Sigmoid colon (tissue), 4 donors: ENCODE data around the gene BCAR3.

Source experiments
- POLR2A ChIP-seq, 2 donors: fragments of 450-650 bp; IDR thresholded peaks; one replicate each; pipeline ENCODE4 v1.6.1; 2016; ENCODE audit warnings: antibody characterized with exemption in 2 of 2, mild to moderate bottlenecking in 2 of 2, moderate library complexity in 2 of 2
- POLR2AphosphoS5 ChIP-seq, 4 donors: sonication (generic); formaldehyde crosslinking; IDR thresholded peaks; one replicate each; pipeline ENCODE4 v1.6.1; 2017; ENCODE audit warnings: antibody characterized with exemption in 4 of 4
- TF ChIP-seq, protein P1 (sequence below), 4 experiments: fragments of 450-650 bp in 3 of 4; fragments of 200-600 bp in 1 of 4; IDR thresholded peaks; one replicate each; pipeline ENCODE4 v1.5.1; 2016 to 2019; ENCODE audit warnings: antibody characterized with exemption in 4 of 4, mild to moderate bottlenecking in 3 of 4, moderate library complexity in 2 of 4

DNA sequence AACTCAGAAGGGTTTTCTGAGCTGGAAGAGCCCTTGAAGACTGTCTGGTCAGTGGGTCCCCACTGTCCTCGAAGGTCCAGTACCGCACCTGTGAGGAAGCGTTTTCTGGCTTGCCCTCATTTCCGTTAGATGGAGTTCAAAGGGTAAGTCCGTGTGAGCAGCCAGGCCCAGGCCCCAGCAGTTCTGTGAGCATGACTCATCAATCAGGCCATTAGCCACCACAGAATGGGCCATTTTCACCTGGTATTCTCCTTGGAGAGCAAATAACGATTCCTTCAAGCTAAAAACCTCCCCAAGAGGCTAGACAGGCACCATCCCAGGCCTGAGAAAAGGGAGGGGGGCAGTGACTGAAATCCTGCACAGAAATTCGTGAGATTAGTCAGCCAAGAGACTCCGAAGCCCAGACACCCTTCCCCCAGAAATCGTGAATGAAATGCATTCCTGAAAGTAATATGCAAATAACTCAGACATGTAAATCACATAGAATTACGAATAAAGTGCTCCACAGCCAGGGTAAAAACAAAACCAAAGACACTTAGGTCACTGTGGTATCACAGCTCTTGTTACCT lies 66.0 kb downstream of the BCAR3 start:
- TF ChIP-seq, protein P1, sequence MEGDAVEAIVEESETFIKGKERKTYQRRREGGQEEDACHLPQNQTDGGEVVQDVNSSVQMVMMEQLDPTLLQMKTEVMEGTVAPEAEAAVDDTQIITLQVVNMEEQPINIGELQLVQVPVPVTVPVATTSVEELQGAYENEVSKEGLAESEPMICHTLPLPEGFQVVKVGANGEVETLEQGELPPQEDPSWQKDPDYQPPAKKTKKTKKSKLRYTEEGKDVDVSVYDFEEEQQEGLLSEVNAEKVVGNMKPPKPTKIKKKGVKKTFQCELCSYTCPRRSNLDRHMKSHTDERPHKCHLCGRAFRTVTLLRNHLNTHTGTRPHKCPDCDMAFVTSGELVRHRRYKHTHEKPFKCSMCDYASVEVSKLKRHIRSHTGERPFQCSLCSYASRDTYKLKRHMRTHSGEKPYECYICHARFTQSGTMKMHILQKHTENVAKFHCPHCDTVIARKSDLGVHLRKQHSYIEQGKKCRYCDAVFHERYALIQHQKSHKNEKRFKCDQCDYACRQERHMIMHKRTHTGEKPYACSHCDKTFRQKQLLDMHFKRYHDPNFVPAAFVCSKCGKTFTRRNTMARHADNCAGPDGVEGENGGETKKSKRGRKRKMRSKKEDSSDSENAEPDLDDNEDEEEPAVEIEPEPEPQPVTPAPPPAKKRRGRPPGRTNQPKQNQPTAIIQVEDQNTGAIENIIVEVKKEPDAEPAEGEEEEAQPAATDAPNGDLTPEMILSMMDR (IDR thresholded peaks at IDR 0.05) = no peak
- no peak for TF ChIP-seq POLR2AphosphoS5 (IDR thresholded peaks at IDR 0.05)
- no peak for TF ChIP-seq POLR2A (IDR thresholded peaks at IDR 0.05)
